Liver (tissue), 9 donors: ENCODE data around the gene FAR1. TPM values are rescaled to one million over a fixed set of nuclear protein-coding genes. Genes with fewer than 3 reads are reported as not detected.

Experiments used
- DNase-seq: peaks from one replicate; pipeline ENCODE4 v3.0.0-alpha.2; 2017; ENCODE audit warnings: low spot score
- H3K27ac ChIP-seq, 2 donors: one replicate each; pipeline ENCODE4 v1.7.0; 2013; ENCODE audit warnings: inconsistent platforms in 2 of 2, low read length in 2 of 2, control low read depth in 1 of 2, low read depth in 1 of 2, mild to moderate bottlenecking in 1 of 2
- H3K27me3 ChIP-seq, 4 donors: one replicate each; pipeline versions ENCODE4 v1.6.1 to v1.7.0; 2013; ENCODE audit warnings: low read length in 3 of 4, inconsistent platforms in 1 of 4, mild to moderate bottlenecking in 1 of 4, moderate library complexity in 1 of 4; ENCODE audit not compliant: control insufficient read depth in 4 of 4, insufficient read depth in 4 of 4
- H3K36me3 ChIP-seq, 4 donors: one replicate each; pipeline versions ENCODE4 v1.6.1 to v1.7.0; 2013; ENCODE audit warnings: low read length in 3 of 4, mild to moderate bottlenecking in 3 of 4, low read depth in 1 of 4, moderate library complexity in 1 of 4; ENCODE audit not compliant: control insufficient read depth in 4 of 4, insufficient read depth in 3 of 4
- H3K4me1 ChIP-seq, 4 donors: one replicate each; pipeline versions ENCODE4 v1.6.1 to v1.7.0; 2013; ENCODE audit warnings: low read length in 3 of 4, mild to moderate bottlenecking in 3 of 4, moderate library complexity in 1 of 4; ENCODE audit not compliant: control insufficient read depth in 4 of 4, insufficient read depth in 4 of 4
- H3K4me3 ChIP-seq, 3 donors: one replicate each; pipeline versions ENCODE4 v1.6.1 to v1.7.0; 2013; ENCODE audit warnings: low read length in 3 of 3, control low read depth in 1 of 3, low read depth in 1 of 3, mild to moderate bottlenecking in 1 of 3
- H3K9ac ChIP-seq, 2 donors: one replicate each; pipeline ENCODE4 v1.7.0; 2013; ENCODE audit warnings: low read length in 2 of 2, mild to moderate bottlenecking in 2 of 2, moderate library complexity in 2 of 2, control low read depth in 1 of 2, low read depth in 1 of 2
- H3K9me3 ChIP-seq, 4 donors: one replicate each; pipeline versions ENCODE4 v1.6.1 to v1.7.0; 2013; ENCODE audit warnings: low read length in 3 of 4; ENCODE audit not compliant: control insufficient read depth in 4 of 4
- EGR1 ChIP-seq, 2 donors: IDR thresholded peaks; 2 replicates each; pipeline ENCODE4 v1.6.1; 2016 to 2018; ENCODE audit warnings: antibody characterized with exemption in 2 of 2, low read depth in 2 of 2
- FOXA1 ChIP-seq: IDR thresholded peaks from 2 replicates; pipeline ENCODE4 v1.6.1; 2016; ENCODE audit warnings: antibody characterized with exemption
- FOXA2 ChIP-seq: IDR thresholded peaks from 2 replicates; pipeline ENCODE4 v1.6.1; 2016; ENCODE audit warnings: antibody characterized with exemption
- GABPA ChIP-seq, 2 donors: IDR thresholded peaks in 1 of 2; conservative IDR thresholded peaks in 1 of 2; 2 replicates each; pipeline ENCODE4 v1.6.1; 2016; ENCODE audit warnings: antibody characterized with exemption in 2 of 2, mild to moderate bottlenecking in 1 of 2, moderate library complexity in 1 of 2
- HNF4A ChIP-seq, 2 donors: conservative IDR thresholded peaks; 2 replicates each; pipeline ENCODE4 v1.6.1; 2016; ENCODE audit warnings: antibody characterized with exemption in 2 of 2, mild to moderate bottlenecking in 2 of 2
- HNF4G ChIP-seq: IDR thresholded peaks from 2 replicates; pipeline ENCODE4 v1.6.1; 2016; ENCODE audit warnings: antibody characterized with exemption
- JUND ChIP-seq, 2 donors: IDR thresholded peaks; 2 replicates each; pipeline ENCODE4 v1.6.1; 2016; ENCODE audit warnings: antibody characterized with exemption in 2 of 2
- NR2F2 ChIP-seq: IDR thresholded peaks from 2 replicates; pipeline ENCODE4 v1.6.1; 2016; ENCODE audit warnings: antibody characterized with exemption
- RAD21 ChIP-seq, 2 donors: IDR thresholded peaks; 2 replicates each; pipeline ENCODE4 v1.6.1; 2016; ENCODE audit warnings: antibody characterized with exemption in 2 of 2, mild to moderate bottlenecking in 2 of 2
- RXRA ChIP-seq, 2 donors: IDR thresholded peaks; 2 replicates each; pipeline ENCODE4 v1.6.1; 2017 to 2018; ENCODE audit warnings: antibody characterized with exemption in 2 of 2, mild to moderate bottlenecking in 1 of 2
- SP1 ChIP-seq: IDR thresholded peaks from 2 replicates; pipeline ENCODE4 v1.6.1; 2018; ENCODE audit warnings: antibody characterized with exemption, mild to moderate bottlenecking
- TAF1 ChIP-seq: conservative IDR thresholded peaks from 2 replicates; pipeline ENCODE4 v1.6.1; 2016; ENCODE audit warnings: antibody characterized with exemption, mild to moderate bottlenecking
- YY1 ChIP-seq: IDR thresholded peaks from 2 replicates; pipeline ENCODE4 v1.6.1; 2016; ENCODE audit warnings: antibody characterized with exemption, mild to moderate bottlenecking
- WGBS: extraction: QIAGEN DNeasy Blood & Tissue Kit; methylation state at CpG from one replicate; pipeline ENCODE4 v1.1.7; 2013; 5-methylcytosine and 5-hydroxymethylcytosine counted together
- polyA plus RNA-seq, 2 donors: library from polyadenylated mRNA; stranded (reverse) in 1 of 2; unstranded in 1 of 2; fragments of 200-250 nt in 1 of 2; fragments of >200 nt in 1 of 2; fragmentation: Nextera tagmentation in 1 of 2; extraction: Ambion mirVana in 1 of 2; gene quantifications; one replicate each; pipeline versions ENCODE4 v1.2.1 to v1.2.3, GENCODE V29; 2013 to 2015
- total RNA-seq, 2 donors: library from RNA; depleted of rRNA; stranded (reverse); fragments of >200 nt; gene quantifications; one replicate each; pipeline ENCODE4 v1.2.3, GENCODE V29; 2014
- TF ChIP-seq, protein P1 (sequence below): IDR thresholded peaks from 2 replicates; pipeline ENCODE4 v1.6.1; 2016; ENCODE audit warnings: antibody characterized with exemption, mild to moderate bottlenecking
- TF ChIP-seq, protein P2 (sequence below): IDR thresholded peaks from 2 replicates; pipeline ENCODE4 v1.6.1; 2016; ENCODE audit warnings: antibody characterized with exemption
- TF ChIP-seq, protein P3 (sequence below): fragments of 150-350 bp; IDR thresholded peaks from 2 replicates; pipeline ENCODE4 v1.5.1; 2017; ENCODE audit warnings: improper control_type of control experiment, low read depth, low read length; ENCODE audit not compliant: missing input control
- TF ChIP-seq, protein P4 (sequence below): IDR thresholded peaks from 2 replicates; pipeline ENCODE4 v1.6.1; 2016; ENCODE audit warnings: antibody characterized with exemption
- TF ChIP-seq, protein P5 (sequence below): IDR thresholded peaks from 2 replicates; pipeline ENCODE4 v1.6.1; 2016; ENCODE audit warnings: antibody characterized with exemption
- donor health status: healthy.
- donor health status: healthy.
- donor health status: healthy.
- donor health status: healthy.
- donor health status: healthy.

Gene FAR1
- total and polyA plus RNA-seq, 4 donors: 1.7 to 29.6 (median 5.5) TPM

DNA sequence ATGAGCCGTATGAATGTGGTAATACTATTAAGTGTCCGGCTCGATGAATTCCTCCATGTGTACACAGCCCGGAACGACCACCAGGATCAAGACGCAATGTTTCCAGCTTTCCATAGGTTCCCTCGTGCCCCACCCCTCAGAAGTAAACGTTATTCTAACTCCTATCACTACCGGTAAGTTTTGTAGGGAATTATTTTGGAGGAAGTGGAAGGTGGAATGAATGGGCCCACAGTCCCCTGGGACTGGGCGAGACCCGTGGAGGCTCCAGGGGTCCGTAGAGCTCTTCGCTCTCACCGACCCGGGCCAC lies 720 bp upstream of the FAR1 start:
- Histone ChIP-seq H3K4me3 (peak overlapping the region; percentile 20 to 65 (median 27)), H3K9me3 (no peaks in the 10 kb centered on the region), H3K36me3 (no peaks in the 10 kb centered on the region), H3K4me1 (peaks cover 0 to 2% (median 1%) of the 10 kb centered on the region in 4 donors), H3K27me3 (peaks cover 0 to 3% (median 0%) of the 10 kb centered on the region in 4 donors), H3K27ac (peak overlapping the region in 1 of 2 donors; percentile 51), H3K9ac (no peak overlapping the region)
- 13% methylated on average over 15 of the region's 15 CpGs for WGBS
- no peak for DNase-seq
- TF ChIP-seq RAD21 (IDR thresholded peaks at IDR 0.05) (no peak), JUND (IDR thresholded peaks at IDR 0.05) (no peak)

DNA sequence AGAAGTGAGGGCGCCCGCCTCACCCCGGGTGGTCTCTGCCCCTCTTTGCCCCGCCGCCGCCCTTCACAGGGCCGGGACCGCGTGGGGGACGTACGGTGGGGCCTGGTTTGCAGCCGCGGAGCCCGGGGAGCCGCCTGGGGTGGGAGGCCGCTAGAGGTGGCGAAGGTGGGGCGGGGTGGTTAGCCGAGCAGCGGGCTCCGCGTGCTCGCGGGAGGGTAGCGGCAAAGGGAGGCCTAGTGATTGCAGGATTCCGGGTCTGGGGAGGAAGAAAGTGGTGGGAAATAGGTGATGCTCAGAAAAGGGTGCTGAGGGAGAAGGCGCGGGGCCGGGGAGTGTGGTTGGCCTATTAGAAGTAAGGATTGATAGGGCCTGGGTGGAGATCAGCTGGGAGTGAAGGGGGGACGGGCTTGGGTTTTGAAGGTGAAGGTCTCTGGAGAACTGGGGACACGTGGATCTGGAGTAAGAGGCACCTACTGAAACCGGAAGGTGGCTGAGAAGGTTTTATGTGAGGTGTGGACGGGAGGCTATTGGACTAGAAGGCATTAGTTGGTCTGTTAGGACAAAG lies 571 bp downstream of the FAR1 start:
- WGBS: 7% methylated on average over 33 of the region's 33 CpGs
- peaks cover 0 to 3% (median 0%) of the 10 kb centered on the region in 4 donors for H3K27me3 ChIP-seq
- H3K9ac ChIP-seq: peak overlapping the region in 1 of 2 donors; percentile 67
- TF ChIP-seq EGR1 (IDR thresholded peaks at IDR 0.05; ENCODE audit: low read depth in 2 of 2): no peak
- TF ChIP-seq, protein P1, sequence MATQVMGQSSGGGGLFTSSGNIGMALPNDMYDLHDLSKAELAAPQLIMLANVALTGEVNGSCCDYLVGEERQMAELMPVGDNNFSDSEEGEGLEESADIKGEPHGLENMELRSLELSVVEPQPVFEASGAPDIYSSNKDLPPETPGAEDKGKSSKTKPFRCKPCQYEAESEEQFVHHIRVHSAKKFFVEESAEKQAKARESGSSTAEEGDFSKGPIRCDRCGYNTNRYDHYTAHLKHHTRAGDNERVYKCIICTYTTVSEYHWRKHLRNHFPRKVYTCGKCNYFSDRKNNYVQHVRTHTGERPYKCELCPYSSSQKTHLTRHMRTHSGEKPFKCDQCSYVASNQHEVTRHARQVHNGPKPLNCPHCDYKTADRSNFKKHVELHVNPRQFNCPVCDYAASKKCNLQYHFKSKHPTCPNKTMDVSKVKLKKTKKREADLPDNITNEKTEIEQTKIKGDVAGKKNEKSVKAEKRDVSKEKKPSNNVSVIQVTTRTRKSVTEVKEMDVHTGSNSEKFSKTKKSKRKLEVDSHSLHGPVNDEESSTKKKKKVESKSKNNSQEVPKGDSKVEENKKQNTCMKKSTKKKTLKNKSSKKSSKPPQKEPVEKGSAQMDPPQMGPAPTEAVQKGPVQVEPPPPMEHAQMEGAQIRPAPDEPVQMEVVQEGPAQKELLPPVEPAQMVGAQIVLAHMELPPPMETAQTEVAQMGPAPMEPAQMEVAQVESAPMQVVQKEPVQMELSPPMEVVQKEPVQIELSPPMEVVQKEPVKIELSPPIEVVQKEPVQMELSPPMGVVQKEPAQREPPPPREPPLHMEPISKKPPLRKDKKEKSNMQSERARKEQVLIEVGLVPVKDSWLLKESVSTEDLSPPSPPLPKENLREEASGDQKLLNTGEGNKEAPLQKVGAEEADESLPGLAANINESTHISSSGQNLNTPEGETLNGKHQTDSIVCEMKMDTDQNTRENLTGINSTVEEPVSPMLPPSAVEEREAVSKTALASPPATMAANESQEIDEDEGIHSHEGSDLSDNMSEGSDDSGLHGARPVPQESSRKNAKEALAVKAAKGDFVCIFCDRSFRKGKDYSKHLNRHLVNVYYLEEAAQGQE: no peak
- TF ChIP-seq RXRA (IDR thresholded peaks at IDR 0.05): no peak
- no peak for TF ChIP-seq YY1
- TF ChIP-seq SP1: no peak
- TF ChIP-seq FOXA1: no peak
- no peak for TF ChIP-seq HNF4A (conservative IDR thresholded peaks at IDR 0.05)
- TF ChIP-seq HNF4G: no peak
- TF ChIP-seq, protein P2, sequence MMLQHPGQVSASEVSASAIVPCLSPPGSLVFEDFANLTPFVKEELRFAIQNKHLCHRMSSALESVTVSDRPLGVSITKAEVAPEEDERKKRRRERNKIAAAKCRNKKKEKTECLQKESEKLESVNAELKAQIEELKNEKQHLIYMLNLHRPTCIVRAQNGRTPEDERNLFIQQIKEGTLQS: no peak
- TF ChIP-seq FOXA2: no peak
- TF ChIP-seq, protein P3, sequence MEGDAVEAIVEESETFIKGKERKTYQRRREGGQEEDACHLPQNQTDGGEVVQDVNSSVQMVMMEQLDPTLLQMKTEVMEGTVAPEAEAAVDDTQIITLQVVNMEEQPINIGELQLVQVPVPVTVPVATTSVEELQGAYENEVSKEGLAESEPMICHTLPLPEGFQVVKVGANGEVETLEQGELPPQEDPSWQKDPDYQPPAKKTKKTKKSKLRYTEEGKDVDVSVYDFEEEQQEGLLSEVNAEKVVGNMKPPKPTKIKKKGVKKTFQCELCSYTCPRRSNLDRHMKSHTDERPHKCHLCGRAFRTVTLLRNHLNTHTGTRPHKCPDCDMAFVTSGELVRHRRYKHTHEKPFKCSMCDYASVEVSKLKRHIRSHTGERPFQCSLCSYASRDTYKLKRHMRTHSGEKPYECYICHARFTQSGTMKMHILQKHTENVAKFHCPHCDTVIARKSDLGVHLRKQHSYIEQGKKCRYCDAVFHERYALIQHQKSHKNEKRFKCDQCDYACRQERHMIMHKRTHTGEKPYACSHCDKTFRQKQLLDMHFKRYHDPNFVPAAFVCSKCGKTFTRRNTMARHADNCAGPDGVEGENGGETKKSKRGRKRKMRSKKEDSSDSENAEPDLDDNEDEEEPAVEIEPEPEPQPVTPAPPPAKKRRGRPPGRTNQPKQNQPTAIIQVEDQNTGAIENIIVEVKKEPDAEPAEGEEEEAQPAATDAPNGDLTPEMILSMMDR: no peak
- TF ChIP-seq GABPA (IDR thresholded peaks at IDR 0.05 in 1 of 2, conservative IDR thresholded peaks at IDR 0.05 in 1 of 2): no peak
- TF ChIP-seq TAF1: no peak
- no peak for TF ChIP-seq RAD21 (IDR thresholded peaks at IDR 0.05)
- TF ChIP-seq JUND (IDR thresholded peaks at IDR 0.05): no peak
- no peak for TF ChIP-seq NR2F2
- TF ChIP-seq, protein P4, sequence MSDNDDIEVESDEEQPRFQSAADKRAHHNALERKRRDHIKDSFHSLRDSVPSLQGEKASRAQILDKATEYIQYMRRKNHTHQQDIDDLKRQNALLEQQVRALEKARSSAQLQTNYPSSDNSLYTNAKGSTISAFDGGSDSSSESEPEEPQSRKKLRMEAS: no peak
- TF ChIP-seq, protein P5, sequence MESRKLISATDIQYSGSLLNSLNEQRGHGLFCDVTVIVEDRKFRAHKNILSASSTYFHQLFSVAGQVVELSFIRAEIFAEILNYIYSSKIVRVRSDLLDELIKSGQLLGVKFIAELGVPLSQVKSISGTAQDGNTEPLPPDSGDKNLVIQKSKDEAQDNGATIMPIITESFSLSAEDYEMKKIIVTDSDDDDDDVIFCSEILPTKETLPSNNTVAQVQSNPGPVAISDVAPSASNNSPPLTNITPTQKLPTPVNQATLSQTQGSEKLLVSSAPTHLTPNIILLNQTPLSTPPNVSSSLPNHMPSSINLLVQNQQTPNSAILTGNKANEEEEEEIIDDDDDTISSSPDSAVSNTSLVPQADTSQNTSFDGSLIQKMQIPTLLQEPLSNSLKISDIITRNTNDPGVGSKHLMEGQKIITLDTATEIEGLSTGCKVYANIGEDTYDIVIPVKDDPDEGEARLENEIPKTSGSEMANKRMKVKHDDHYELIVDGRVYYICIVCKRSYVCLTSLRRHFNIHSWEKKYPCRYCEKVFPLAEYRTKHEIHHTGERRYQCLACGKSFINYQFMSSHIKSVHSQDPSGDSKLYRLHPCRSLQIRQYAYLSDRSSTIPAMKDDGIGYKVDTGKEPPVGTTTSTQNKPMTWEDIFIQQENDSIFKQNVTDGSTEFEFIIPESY: no peak
- peak overlapping the region; percentile 60 to 66 for H3K27ac ChIP-seq
- H3K9me3 ChIP-seq: no peaks in the 10 kb centered on the region
- H3K4me3 ChIP-seq: peak overlapping the region; percentile 47 to 65 (median 59)
- peak; percentile 54 for DNase-seq
- no peaks in the 10 kb centered on the region for H3K36me3 ChIP-seq
- H3K4me1 ChIP-seq: peaks cover 0 to 2% (median 1%) of the 10 kb centered on the region in 4 donors
